22Rv1 (cell line): ENCODE results near the gene OIP5.

Experiments
- H3K27ac ChIP-seq: fragments of 450-650 bp; 2 replicates; pipeline ENCODE4 v1.5.1; 2017
- CTCF ChIP-seq: fragments of 450-650 bp; IDR thresholded peaks from 2 replicates; pipeline ENCODE4 v1.5.1; 2017; ENCODE audit warnings: mild to moderate bottlenecking
- ZFX ChIP-seq: fragments of 450-650 bp; IDR thresholded peaks from 2 replicates; pipeline ENCODE4 v1.6.1; 2017; ENCODE audit warnings: antibody characterized with exemption, borderline replicate concordance

The OIP5 gene

GRCh38 chr15:41292521-41292920 is 39.9 kb downstream of the OIP5 start:
- no peak overlapping the region for H3K27ac ChIP-seq
- TF ChIP-seq ZFX (no peak), CTCF (no peak)

DNA sequence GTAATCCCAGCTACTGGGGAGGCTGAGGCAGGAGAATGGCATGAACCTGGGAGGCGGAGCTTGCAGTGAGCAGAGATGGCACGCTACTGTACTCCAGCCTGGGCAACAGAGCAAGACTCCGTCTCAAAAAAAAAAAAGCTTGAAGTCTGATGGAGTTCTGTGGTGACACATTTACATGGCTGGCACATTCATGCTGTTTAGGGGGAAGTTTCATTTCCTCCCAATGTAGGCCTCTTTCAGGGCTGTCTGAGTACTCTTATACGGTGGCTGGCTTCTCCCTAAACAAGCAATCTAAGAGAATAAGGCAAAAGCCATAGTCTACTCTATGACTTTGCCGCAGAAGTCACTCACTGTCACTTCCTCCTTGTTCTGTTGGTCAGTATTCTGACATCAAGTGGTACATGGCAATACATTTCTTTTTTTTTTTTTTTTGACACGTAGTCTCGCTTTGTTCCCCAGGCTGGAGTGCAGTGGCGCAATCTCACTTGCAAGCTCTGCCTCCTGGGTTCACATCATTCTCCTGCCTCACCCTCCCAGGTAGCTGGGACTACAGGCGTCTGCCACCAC is 41.2 kb downstream of the OIP5 start:
- H3K27ac ChIP-seq = peak overlapping the region; percentile 26; the same call in 1 of the 2 replicates

DNA sequence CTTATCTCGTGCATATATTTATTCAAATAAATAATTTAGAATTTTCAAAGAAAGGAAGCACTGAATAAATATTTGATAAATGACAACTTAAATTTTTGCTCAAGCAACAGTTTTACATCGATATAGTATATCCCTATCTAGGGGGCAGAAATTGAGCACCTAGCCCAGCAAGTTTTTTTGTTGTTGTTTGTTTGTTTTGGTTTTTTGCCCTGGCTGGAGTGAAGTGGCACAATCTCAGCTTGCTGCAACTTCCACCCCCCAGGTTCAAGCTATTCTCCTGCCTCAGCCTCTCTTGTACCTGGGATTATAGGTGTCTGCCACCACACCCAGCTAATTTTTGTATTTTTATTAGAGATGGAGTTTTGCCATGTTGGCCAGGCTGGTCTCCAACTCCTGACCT is 42.4 kb downstream of the OIP5 start:
- TF ChIP-seq ZFX (no peak), CTCF (no peak)
- peak overlapping the region; percentile 26; the same call in 1 of the 2 replicates for H3K27ac ChIP-seq

More for the DNA sequence above, 41.2 kb downstream of the OIP5 start:
- no peak for TF ChIP-seq CTCF
- TF ChIP-seq ZFX = no peak

DNA sequence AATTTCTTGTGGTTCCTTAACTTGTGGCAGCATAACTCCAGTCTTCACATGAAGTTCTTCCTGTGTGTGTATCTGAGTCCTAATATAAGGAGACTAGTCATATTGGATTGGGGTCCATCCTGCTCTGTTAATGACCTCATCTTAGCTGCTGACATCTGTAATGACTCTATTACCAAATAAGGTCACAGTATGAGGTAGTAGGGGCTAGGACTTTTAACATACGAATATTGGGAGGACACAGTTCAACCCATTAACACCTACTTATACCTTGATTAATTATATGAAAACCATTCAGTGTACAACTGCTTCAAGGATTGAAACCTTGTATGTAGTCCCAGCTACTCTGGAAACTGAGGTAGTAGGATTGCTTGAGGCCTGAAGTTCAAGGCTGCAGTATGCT is 43.9 kb downstream of the OIP5 start:
- H3K27ac ChIP-seq = 0 out of 2 replicates have a peak overlapping the region, but pooled peaks have one; percentile 2

GRCh38 chr15:41286665-41287333 is 45.6 kb downstream of the OIP5 start:
- TF ChIP-seq ZFX (no peak), CTCF (no peak)

More for the DNA sequence above, 43.9 kb downstream of the OIP5 start:
- no peak for TF ChIP-seq ZFX
- no peak for TF ChIP-seq CTCF

GRCh38 chr15:41285285-41285684 is 47.1 kb downstream of the OIP5 start:
- no peak for TF ChIP-seq CTCF
- no peak for TF ChIP-seq ZFX
- H3K27ac ChIP-seq = peak overlapping the region; percentile 84

More at GRCh38 chr15:41286665-41287333, 45.6 kb downstream of the OIP5 start:
- no peak overlapping the region; the same call in 1 of the 2 replicates for H3K27ac ChIP-seq

- TF ChIP-seq CTCF = no peak
- no peak for TF ChIP-seq ZFX
Observed at GRCh38 chr15:41284427-41285177, 47.8 kb downstream of the OIP5 start.

More at GRCh38 chr15:41284427-41285177, 47.8 kb downstream of the OIP5 start:
- peak overlapping the region; percentile 84 for H3K27ac ChIP-seq
